HUES48 (cell line): ENCODE results near the gene TERT.
"Not testable (repeated sequence)": the region's sequence is repeated elsewhere in the genome, so short reads cannot be mapped to it uniquely, and the experiment has no call there.

Source experiments
- H3K27ac ChIP-seq: one replicate; pipeline ENCODE4 v1.7.0; 2013; ENCODE audit warnings: low read depth, low read length, inconsistent platforms
- H3K27me3 ChIP-seq: 2 replicates; pipeline ENCODE4 v1.6.1; 2013; ENCODE audit warnings: mild to moderate bottlenecking, low read length; ENCODE audit not compliant: control insufficient read depth, insufficient read depth
- H3K36me3 ChIP-seq: 2 replicates; pipeline ENCODE4 v1.6.1; 2013; ENCODE audit warnings: low read length; ENCODE audit not compliant: control insufficient read depth, insufficient read depth
- H3K4me1 ChIP-seq: 2 replicates; pipeline ENCODE4 v1.6.1; 2013; ENCODE audit warnings: mild to moderate bottlenecking, low read length; ENCODE audit not compliant: control insufficient read depth, insufficient read depth
- H3K4me3 ChIP-seq: 2 replicates; pipeline ENCODE4 v1.5.1; 2013; ENCODE audit warnings: mild to moderate bottlenecking, low read depth, low read length
- H3K9ac ChIP-seq: 2 replicates; pipeline ENCODE4 v1.6.1; 2013; ENCODE audit warnings: mild to moderate bottlenecking, low read depth, low read length, moderate library complexity
- H3K9me3 ChIP-seq: 2 replicates; pipeline ENCODE4 v1.6.1; 2013; ENCODE audit warnings: low read length; ENCODE audit not compliant: control insufficient read depth, insufficient read depth

Gene TERT

GRCh38 chr5:1337489-1338195 lies 42.8 kb upstream of the TERT start:
- Histone ChIP-seq H3K9ac (no peak overlapping the region), H3K27me3 (no peaks in the 10 kb centered on the region), H3K4me1 (no peaks in the 10 kb centered on the region), H3K36me3 (peaks cover 92% of the 10 kb centered on the region), H3K4me3 (no peak overlapping the region), H3K9me3 (no peaks in the 10 kb centered on the region), H3K27ac (no peak overlapping the region)

- no peaks in the 10 kb centered on the region for H3K4me1 ChIP-seq
- H3K27ac ChIP-seq: no peak overlapping the region
- no peak overlapping the region for H3K4me3 ChIP-seq
- H3K9me3 ChIP-seq: no peaks in the 10 kb centered on the region
- H3K9ac ChIP-seq: no peak overlapping the region
- H3K27me3 ChIP-seq: no peaks in the 10 kb centered on the region
- peaks cover 92% of the 10 kb centered on the region for H3K36me3 ChIP-seq
Observed at GRCh38 chr5:1336749-1337488, 42.1 kb upstream of the TERT start.

DNA sequence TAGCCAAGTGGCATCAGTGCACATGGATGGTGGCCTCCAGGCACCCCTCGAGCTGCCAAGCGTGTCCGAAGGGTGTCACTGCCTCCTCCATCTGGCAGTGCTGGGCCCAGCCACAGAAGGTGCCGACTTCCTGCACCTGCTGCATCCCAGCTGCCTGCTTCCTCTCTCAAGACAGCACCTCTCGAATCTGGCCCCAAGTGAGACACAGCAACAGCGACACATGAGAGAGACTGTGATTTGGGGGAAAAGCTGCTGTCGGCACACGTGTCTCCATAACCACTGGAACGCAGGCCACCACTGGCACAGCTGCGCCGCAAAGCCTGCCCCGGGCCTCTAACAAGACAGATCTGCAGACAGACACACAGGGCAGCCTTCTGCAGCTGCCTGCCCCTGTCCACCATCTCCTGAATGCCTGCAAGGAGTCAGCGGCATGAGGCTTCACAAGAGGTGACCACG lies 41.3 kb upstream of the TERT start:
- Histone ChIP-seq H3K4me1 (no peaks in the 10 kb centered on the region), H3K4me3 (no peak overlapping the region), H3K36me3 (peaks cover 92% of the 10 kb centered on the region), H3K27ac (no peak overlapping the region), H3K27me3 (no peaks in the 10 kb centered on the region), H3K9ac (no peak overlapping the region), H3K9me3 (no peaks in the 10 kb centered on the region)

DNA sequence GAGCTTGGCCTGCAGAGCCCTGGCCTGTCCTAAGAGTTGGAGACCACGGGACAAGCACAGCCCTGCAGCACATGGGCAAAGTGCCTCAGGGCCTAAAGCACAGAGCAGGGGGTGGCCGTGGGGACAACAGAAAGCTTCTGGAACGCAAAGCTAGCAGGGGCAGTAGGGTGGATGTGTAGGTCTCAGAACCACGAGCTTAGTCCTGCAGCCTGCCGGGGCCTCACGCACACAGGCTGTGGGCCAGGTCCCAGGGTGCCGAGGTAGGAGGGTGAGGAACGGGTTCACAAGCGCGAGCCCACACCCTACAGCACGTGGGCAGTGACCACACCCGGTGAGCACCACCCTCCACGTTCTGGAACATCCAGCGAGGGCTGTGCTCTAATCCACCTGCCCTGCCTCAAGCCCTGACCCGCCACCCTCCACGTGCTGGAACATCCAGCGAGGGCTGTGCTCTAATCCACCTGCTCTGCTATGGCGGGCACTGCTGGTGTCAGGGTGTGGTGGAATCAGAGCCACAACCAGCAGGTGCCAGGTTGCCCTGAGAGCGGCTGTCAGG lies 40.8 kb upstream of the TERT start:
- no peak overlapping the region for H3K9ac ChIP-seq
- H3K27me3 ChIP-seq: no peaks in the 10 kb centered on the region
- H3K4me1 ChIP-seq: no peaks in the 10 kb centered on the region
- no peak overlapping the region for H3K27ac ChIP-seq
- H3K36me3 ChIP-seq: peaks cover 93% of the 10 kb centered on the region
- no peaks in the 10 kb centered on the region for H3K9me3 ChIP-seq
- H3K4me3 ChIP-seq: no peak overlapping the region

DNA sequence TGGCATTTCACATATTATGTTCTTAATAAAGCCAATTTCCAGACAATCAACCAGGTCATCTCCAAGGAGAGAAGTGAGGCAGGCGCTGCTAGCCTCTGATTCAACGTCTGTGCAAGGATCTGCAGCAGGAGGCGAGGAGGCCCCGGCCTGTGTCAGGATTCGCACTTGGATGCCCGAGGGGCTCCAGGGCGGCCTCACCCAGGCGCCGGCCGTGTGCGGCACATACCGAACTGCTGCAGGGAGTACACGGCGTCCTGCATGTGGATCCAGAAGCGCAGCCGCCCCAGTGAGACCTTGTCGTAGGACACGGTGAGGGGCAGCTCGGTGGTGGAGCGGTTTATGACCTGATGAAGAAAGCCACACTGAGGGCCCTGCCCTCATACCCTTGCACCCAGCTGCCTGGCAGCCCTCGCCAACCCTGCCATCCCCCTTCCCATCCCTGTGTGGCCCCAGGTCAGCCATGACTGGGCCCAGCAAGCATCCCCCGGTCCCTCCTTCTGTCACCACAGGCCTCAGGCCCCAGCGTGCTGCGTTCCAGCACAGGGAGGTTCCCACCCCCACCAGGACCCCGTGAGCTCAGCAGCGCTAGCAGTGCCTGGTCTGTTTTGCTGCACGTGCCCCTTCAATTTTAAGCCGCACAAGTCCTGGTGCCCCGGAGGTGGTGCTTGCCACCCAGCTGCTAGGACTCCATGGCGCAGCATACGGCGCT lies 40.1 kb upstream of the TERT start:
- Histone ChIP-seq H3K4me1 (no peaks in the 10 kb centered on the region), H3K36me3 (peaks cover 93% of the 10 kb centered on the region), H3K9ac (no peak overlapping the region), H3K27ac (no peak overlapping the region), H3K4me3 (no peak overlapping the region), H3K27me3 (no peaks in the 10 kb centered on the region), H3K9me3 (no peaks in the 10 kb centered on the region)

GRCh38 chr5:1333986-1334385 lies 39.1 kb upstream of the TERT start:
- no peak overlapping the region for H3K9ac ChIP-seq
- peaks cover 94% of the 10 kb centered on the region for H3K36me3 ChIP-seq
- no peaks in the 10 kb centered on the region for H3K9me3 ChIP-seq
- H3K4me1 ChIP-seq: no peaks in the 10 kb centered on the region
- no peak overlapping the region for H3K4me3 ChIP-seq
- H3K27me3 ChIP-seq: no peaks in the 10 kb centered on the region
- H3K27ac ChIP-seq: no peak overlapping the region

GRCh38 chr5:1333286-1333685 lies 38.4 kb upstream of the TERT start:
- H3K9me3 ChIP-seq, H3K4me1 ChIP-seq, H3K4me3 ChIP-seq, H3K9ac ChIP-seq, H3K27ac ChIP-seq, H3K27me3 ChIP-seq: not testable (repeated sequence)
- H3K36me3 ChIP-seq: peaks cover 92% of the 10 kb centered on the region

DNA sequence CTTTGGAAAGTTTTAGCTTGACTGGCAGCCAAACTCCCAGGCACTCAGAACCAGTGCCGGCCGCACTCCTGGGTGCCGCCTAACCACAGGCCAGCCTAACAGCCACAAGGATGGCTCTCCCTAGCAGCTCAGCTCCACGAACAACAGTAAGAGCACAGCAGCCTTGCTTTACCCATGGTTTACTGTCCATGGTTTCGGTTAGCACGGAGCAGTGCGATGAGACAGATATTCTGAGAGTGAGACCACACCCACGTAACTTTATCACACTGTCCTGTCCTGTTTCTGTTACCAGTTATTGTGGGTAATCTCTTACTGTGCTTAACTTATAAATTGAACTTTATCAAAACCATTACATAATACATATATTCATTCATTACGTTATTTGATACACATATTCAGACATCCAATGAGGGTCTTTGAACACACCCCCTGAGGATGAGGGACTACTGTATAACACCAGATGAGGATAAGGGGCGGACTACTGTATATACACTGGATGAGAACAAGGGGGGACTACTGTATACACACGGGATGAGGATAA lies 37.7 kb upstream of the TERT start:
- H3K36me3 ChIP-seq: peaks cover 84% of the 10 kb centered on the region
- H3K4me3 ChIP-seq: no peak overlapping the region
- H3K9me3 ChIP-seq: no peaks in the 10 kb centered on the region
- H3K9ac ChIP-seq: no peak overlapping the region
- H3K4me1 ChIP-seq: no peaks in the 10 kb centered on the region
- no peak overlapping the region for H3K27ac ChIP-seq
- no peaks in the 10 kb centered on the region for H3K27me3 ChIP-seq

DNA sequence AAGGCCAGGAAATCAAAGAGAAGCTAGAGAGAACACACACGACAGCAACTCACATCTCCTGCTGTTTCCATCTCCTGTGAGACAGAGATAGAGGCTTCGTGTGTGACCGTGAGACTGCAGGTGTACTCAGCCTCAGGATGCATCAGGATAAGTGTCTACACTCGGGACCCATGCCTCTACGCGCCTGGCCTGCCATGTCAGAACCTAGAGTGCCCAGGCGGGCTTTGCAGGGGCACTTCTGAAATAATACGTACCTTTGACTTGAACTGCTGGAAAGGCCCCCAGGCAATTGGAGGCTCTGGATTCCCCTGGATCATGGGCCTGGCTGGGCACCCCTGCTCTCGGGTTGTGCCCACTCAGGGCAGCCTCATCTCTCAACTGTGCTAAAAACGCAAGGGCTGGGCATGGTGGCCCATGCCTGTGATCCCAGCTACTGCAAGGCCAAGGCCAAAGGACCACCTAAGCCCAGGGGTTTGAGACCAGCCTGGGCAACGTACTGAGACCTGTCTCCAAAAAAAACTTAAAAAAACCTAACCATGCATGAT lies 37.1 kb upstream of the TERT start:
- Histone ChIP-seq H3K9ac (no peak overlapping the region), H3K27ac (no peak overlapping the region), H3K9me3 (no peaks in the 10 kb centered on the region), H3K4me3 (no peak overlapping the region), H3K27me3 (no peaks in the 10 kb centered on the region), H3K36me3 (peaks cover 78% of the 10 kb centered on the region), H3K4me1 (no peaks in the 10 kb centered on the region)

- H3K9me3 ChIP-seq: no peaks in the 10 kb centered on the region
- H3K4me1 ChIP-seq: no peaks in the 10 kb centered on the region
- H3K36me3 ChIP-seq: peaks cover 70% of the 10 kb centered on the region
- no peak overlapping the region for H3K4me3 ChIP-seq
- H3K9ac ChIP-seq: no peak overlapping the region
- no peak overlapping the region for H3K27ac ChIP-seq
- H3K27me3 ChIP-seq: no peaks in the 10 kb centered on the region
Observed at GRCh38 chr5:1330847-1331831, 36.3 kb upstream of the TERT start.
